RPMI8226 (cell line): ENCODE measurements around the gene RGS19.
A peak's percentile ranks its signal among the peaks of the same experiment; 100 is the strongest.

ENCODE experiments used
- DNase-seq: peaks from one replicate; pipeline ENCODE4 v3.0.0-alpha.2; 2015

RGS19 gene

GRCh38 chr20:64076061-64076997 is 3.0 kb downstream of the RGS19 start:
- no peak for DNase-seq

- no peak for DNase-seq
Measured at GRCh38 chr20:64075556-64075955, 3.8 kb downstream of the RGS19 start.

GRCh38 chr20:64074963-64075362 is 4.4 kb downstream of the RGS19 start:
- no peak for DNase-seq

- DNase-seq: no peak
Measured at GRCh38 chr20:64074184-64074789, 5.0 kb downstream of the RGS19 start.

GRCh38 chr20:64073476-64074183 is 5.7 kb downstream of the RGS19 start:
- no peak for DNase-seq

- no peak for DNase-seq
Measured at GRCh38 chr20:64072498-64073063, 6.7 kb downstream of the RGS19 start.

- DNase-seq: no peak
Measured at GRCh38 chr20:64071341-64072332, 7.7 kb downstream of the RGS19 start.

- no peak for DNase-seq
Measured at GRCh38 chr20:64070244-64070993, 8.9 kb downstream of the RGS19 start.

- DNase-seq: no peak
Measured at GRCh38 chr20:64069614-64070243, 9.6 kb downstream of the RGS19 start.

GRCh38 chr20:64069209-64069613 is 10.1 kb downstream of the RGS19 start:
- DNase-seq: no peak

- no peak for DNase-seq
Measured at GRCh38 chr20:64068386-64069208, 10.7 kb downstream of the RGS19 start.

GRCh38 chr20:64067733-64068307 is 11.5 kb downstream of the RGS19 start:
- no peak for DNase-seq

GRCh38 chr20:64067005-64067632 is 12.2 kb downstream of the RGS19 start:
- DNase-seq: peak; percentile 58

GRCh38 chr20:64065974-64066343 is 13.4 kb downstream of the RGS19 start:
- DNase-seq: peak; percentile 96

GRCh38 chr20:64065062-64065973 is 14.0 kb downstream of the RGS19 start:
- DNase-seq: peak; percentile 88

GRCh38 chr20:64064145-64064698 is 15.1 kb downstream of the RGS19 start:
- DNase-seq: peak; percentile 77

- DNase-seq: no peak
Measured at GRCh38 chr20:64063389-64064144, 15.8 kb downstream of the RGS19 start.
